GM12891 (cell line): ENCODE data around the gene SLC3A2.

Source experiments
- PAX5 ChIP-seq: IDR thresholded peaks from 2 replicates; pipeline ENCODE4 v1.6.1; 2011; ENCODE audit warnings: low read length, moderate library complexity, mild to moderate bottlenecking; ENCODE audit not compliant: insufficient read depth, severe bottlenecking
- POLR2A ChIP-seq: IDR thresholded peaks from 2 replicates; pipeline ENCODE4 v1.6.1; 2011; ENCODE audit warnings: low read depth, low read length, control low read depth
- POLR2AphosphoS5 ChIP-seq: IDR thresholded peaks from 2 replicates; pipeline ENCODE4 v1.6.1; 2011; ENCODE audit warnings: low read depth, low read length, control low read depth
- POU2F2 ChIP-seq: IDR thresholded peaks from 2 replicates; pipeline ENCODE4 v1.6.1; 2011; ENCODE audit warnings: low read depth, mild to moderate bottlenecking, control low read depth, low read length, moderate library complexity
- SPI1 ChIP-seq: IDR thresholded peaks from 2 replicates; pipeline ENCODE4 v1.6.1; 2011; ENCODE audit warnings: low read depth, low read length, control low read depth
- TAF1 ChIP-seq: IDR thresholded peaks from 2 replicates; pipeline ENCODE4 v1.6.1; 2011; ENCODE audit warnings: low read depth, low read length, control low read depth

DNA sequence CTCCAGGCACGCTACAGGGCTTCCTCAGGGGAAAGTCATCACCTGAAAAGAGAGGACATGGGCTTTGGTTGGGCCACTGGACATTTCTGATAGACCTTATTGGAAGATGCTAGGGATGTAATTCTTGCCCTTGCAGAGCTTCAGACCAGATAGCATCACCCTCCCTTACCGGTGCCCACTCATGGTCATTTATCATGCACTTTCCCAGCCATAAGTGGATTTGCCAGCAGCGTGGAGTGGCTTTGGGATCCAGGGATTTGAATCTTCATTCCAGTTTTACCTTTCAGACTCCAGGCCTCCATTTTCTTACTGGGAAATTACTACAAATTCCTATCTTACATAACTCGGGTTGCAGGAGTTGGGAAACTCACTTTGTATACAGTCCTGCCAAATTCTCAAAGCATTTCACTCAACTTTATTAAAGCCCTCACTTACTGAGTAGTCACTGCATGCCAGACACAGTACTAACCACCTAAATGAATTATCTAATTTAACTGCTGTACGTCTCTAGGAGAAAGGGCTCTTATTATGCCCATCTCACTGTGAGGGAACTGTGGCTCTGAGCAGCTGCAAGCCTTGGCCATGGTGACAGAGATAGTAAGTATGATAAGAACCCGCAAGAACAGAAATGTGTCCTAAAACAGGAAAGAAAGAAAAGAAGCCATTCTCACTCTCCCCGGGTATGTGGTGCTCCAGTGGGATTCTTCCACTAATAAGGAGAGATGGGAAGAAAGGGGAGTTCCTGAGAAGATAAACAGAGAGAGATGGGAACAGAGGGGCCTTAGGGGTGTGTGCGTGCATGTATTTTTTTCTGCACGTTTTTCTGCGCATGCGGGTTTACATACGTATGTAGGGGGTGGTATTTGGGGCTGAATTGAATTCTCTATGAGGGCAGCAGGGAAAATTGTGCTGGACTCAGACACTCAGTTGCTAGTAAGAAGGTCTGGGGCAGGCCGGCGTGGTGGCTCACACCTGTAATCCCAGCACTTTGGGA is 30.7 kb downstream of the SLC3A2 start:
- TF ChIP-seq POLR2A (no peak), POLR2AphosphoS5 (no peak), SPI1 (no peak), TAF1 (no peak), PAX5 (no peak), POU2F2 (no peak)
